ENCODE data around the gene CCDC12. TPM values are rescaled to one million over a fixed set of nuclear protein-coding genes. Genes with fewer than 3 reads are reported as not detected.
"Not testable (repeated sequence)": the region's sequence is repeated elsewhere in the genome, so short reads cannot be mapped to it uniquely, and the experiment has no call there.

CCDC12 gene
- total and polyA plus RNA-seq, 9 of the 15 experiments (the other 6 are each of a cell fraction or from before 2014, with no cell fraction given) = 8.9 to 201 (median 86.9) TPM

- 0 out of 2 replicates have a peak, but pooled peaks have one; percentile 11 for TF ChIP-seq POLR2G (IDR thresholded peaks at IDR 0.05; ENCODE audit: low read depth, low read length)
- TF ChIP-seq EGR1 (conservative IDR thresholded peaks at IDR 0.05) = peak; percentile 36
- in situ Hi-C loops (cut with MboI); H3K9ac ChIP-seq (ENCODE audit: insufficient read depth in 1 of 2, low read depth in 2 of 2, low read length in 2 of 2); H3K27ac ChIP-seq (ENCODE audit: extremely low read depth, low read depth, low read length); H3K27me3 ChIP-seq (ENCODE audit: control insufficient read depth in 2 of 2, insufficient read depth in 2 of 2, low read length in 2 of 2); ATAC-seq; DNase-seq (ENCODE audit: extremely low read depth in 1 of 4, low spot score in 3 of 4); H3K4me2 ChIP-seq (ENCODE audit: insufficient read depth, low read length); BruUV-seq (replicated peaks); H4K20me1 ChIP-seq (replicated peaks; ENCODE audit: control insufficient read depth, insufficient read depth, low read length); H3K79me2 ChIP-seq (ENCODE audit: control insufficient read depth, insufficient read depth, low read length); POLR2A ChIA-PET; H3K36me3 ChIP-seq (ENCODE audit: control insufficient read depth, insufficient read depth, low read length); H3K9me1 ChIP-seq (ENCODE audit: control insufficient read depth, insufficient read depth, low read length); intact Hi-C loops (cut with micrococcal nuclease); FAIRE-seq; H3K4me3 ChIP-seq; H3K9me3 ChIP-seq (replicated peaks; ENCODE audit: control insufficient read depth, insufficient read depth, low read depth, low read length); H2AFZ ChIP-seq (ENCODE audit: low read depth, low read length): not testable (repeated sequence)
- 58% methylated on average over 10 of the region's 10 CpGs for WGBS (ENCODE audit: insufficient coverage, low coverage, missing lambda C conversion rate)
- peaks cover 0 to 22% of the 10 kb centered on the region in 2 experiments; a peak in 3 of 5 replicates for H3K4me1 ChIP-seq (replicated peaks in 1 of 2; ENCODE audit: control insufficient read depth in 2 of 2, insufficient read depth in 2 of 2, low read length in 2 of 2)
- CTCF ChIA-PET (ENCODE audit: low intra/inter-chr PET ratio) = interaction anchor here (0.5 to 0.6 kb wide), 2 partner anchors 44 to 65 kb away, joined by 3 to 4 read pairs; no protein-coding TSS in a partner anchor
Measured at GRCh38 chr3:46910914-46911313, 65.6 kb downstream of the CCDC12 start.

GRCh38 chr3:46910166-46910760 is 66.3 kb downstream of the CCDC12 start:
- WGBS (ENCODE audit: insufficient coverage, low coverage, missing lambda C conversion rate) = 46% methylated on average over 6 of the region's 6 CpGs
- H3K9me3 ChIP-seq (replicated peaks; ENCODE audit: control insufficient read depth, insufficient read depth, low read depth, low read length) = no peaks in the 10 kb centered on the region
- DNase-seq (ENCODE audit: extremely low read depth in 1 of 4, low spot score in 3 of 4) (no peak), ATAC-seq (peak; percentile 6; the same call in 2 of the 3 replicates), FAIRE-seq (no peak)
- no peaks in the 10 kb centered on the region for H3K79me2 ChIP-seq (ENCODE audit: control insufficient read depth, insufficient read depth, low read length)
- no peak overlapping the region for H3K4me2 ChIP-seq (ENCODE audit: insufficient read depth, low read length)
- in situ Hi-C loops (cut with MboI) (no loop called here), intact Hi-C loops (cut with micrococcal nuclease) (no loop called here)
- POLR2A ChIA-PET = interaction anchor here (0.6 to 1.3 kb wide), 7 partner anchors 8 to 310 kb away, joined by 3 to 5 read pairs (median 4); no protein-coding TSS in a partner anchor
- peaks cover 0 to 22% of the 10 kb centered on the region in 2 experiments; a peak in 3 of 5 replicates for H3K4me1 ChIP-seq (replicated peaks in 1 of 2; ENCODE audit: control insufficient read depth in 2 of 2, insufficient read depth in 2 of 2, low read length in 2 of 2)
- CTCF ChIA-PET (ENCODE audit: low intra/inter-chr PET ratio) = interaction anchor here (0.6 to 1.5 kb wide), 6 partner anchors 13 to 207 kb away, joined by 3 to 16 read pairs (median 3); no protein-coding TSS in a partner anchor
- no peak overlapping the region for H3K4me3 ChIP-seq
- peak overlapping the region; percentile 10 to 81; a peak in 2 of 4 replicates for H3K9ac ChIP-seq (ENCODE audit: insufficient read depth in 1 of 2, low read depth in 2 of 2, low read length in 2 of 2)
- peaks cover 4% of the 10 kb centered on the region for H3K9me1 ChIP-seq (ENCODE audit: control insufficient read depth, insufficient read depth, low read length)
- H4K20me1 ChIP-seq (replicated peaks; ENCODE audit: control insufficient read depth, insufficient read depth, low read length) = no peaks in the 10 kb centered on the region; the same call in 1 of the 2 replicates
- no peaks in the 10 kb centered on the region for H3K36me3 ChIP-seq (ENCODE audit: control insufficient read depth, insufficient read depth, low read length)
- BruUV-seq (replicated peaks) = no TSS peak
- no peak for TF ChIP-seq TEAD4 (IDR thresholded peaks at IDR 0.05; ENCODE audit: low read length)
- no peak for TF ChIP-seq TEAD4 (CRISPR knock-in tag; IDR thresholded peaks at IDR 0.05; ENCODE audit: borderline replicate concordance)
- TF ChIP-seq POLR2G (IDR thresholded peaks at IDR 0.05; ENCODE audit: low read depth, low read length) = 0 out of 2 replicates have a peak, but pooled peaks have one; percentile 13
- no peak overlapping the region for H3K27ac ChIP-seq (ENCODE audit: extremely low read depth, low read depth, low read length)
- peaks cover 0 to 6% of the 10 kb centered on the region in 2 experiments; a peak in 2 of 5 replicates for H3K27me3 ChIP-seq (ENCODE audit: control insufficient read depth in 2 of 2, insufficient read depth in 2 of 2, low read length in 2 of 2)
- H2AFZ ChIP-seq (ENCODE audit: low read depth, low read length) = peak overlapping the region; percentile 79
